SJSA1 (cell line): ENCODE data around the gene DGKB. TPM values are rescaled to one million over a fixed set of nuclear protein-coding genes. Genes with fewer than 3 reads are reported as not detected.

Experiments
- DNase-seq, 2 experiments: peaks; one replicate each; pipeline ENCODE4 v3.0.0-alpha.2; 2015 to 2020; ENCODE audit warnings: low spot score in 2 of 2, low read depth in 1 of 2
- H3K27ac ChIP-seq: fragments of 250-450 bp; sonication (Bioruptor Pico); 2 replicates; pipeline ENCODE4 v1.5.1; 2020; ENCODE audit warnings: mild to moderate bottlenecking, moderate library complexity
- H3K27me3 ChIP-seq: fragments of 250-450 bp; sonication (Bioruptor Pico); replicated peaks from 2 replicates; pipeline ENCODE4 v1.5.1; 2020; ENCODE audit warnings: mild to moderate bottlenecking, moderate library complexity
- H3K36me3 ChIP-seq: fragments of 250-450 bp; sonication (Bioruptor Pico); 2 replicates; pipeline ENCODE4 v1.5.1; 2020; ENCODE audit warnings: mild to moderate bottlenecking
- H3K4me1 ChIP-seq: fragments of 250-450 bp; sonication (Bioruptor Pico); replicated peaks from 2 replicates; pipeline ENCODE4 v1.6.1; 2021; ENCODE audit warnings: mild to moderate bottlenecking
- H3K4me3 ChIP-seq: fragments of 250-450 bp; sonication (Bioruptor Pico); 2 replicates; pipeline ENCODE4 v1.5.1; 2020; ENCODE audit warnings: mild to moderate bottlenecking
- H3K9me3 ChIP-seq: fragments of 250-450 bp; sonication (Bioruptor Pico); replicated peaks from 2 replicates; pipeline ENCODE4 v1.5.1; 2020; ENCODE audit warnings: mild to moderate bottlenecking
- total RNA-seq: library from RNA; depleted of rRNA; stranded (reverse); fragments of >200 nt; shearing (Covaris generic); gene quantifications from 2 replicates; pipeline ENCODE4 v1.2.3, GENCODE V29; 2014

DGKB gene
- total RNA-seq, 1 experiment from 2014 or later: not detected

GRCh38 chr7:14892961-14893360 lies 9.6 kb downstream of the DGKB start:
- Histone ChIP-seq H3K9me3 (no peaks in the 10 kb centered on the region), H3K4me3 (no peak overlapping the region), H3K4me1 (no peaks in the 10 kb centered on the region), H3K27ac (no peak overlapping the region), H3K27me3 (no peaks in the 10 kb centered on the region), H3K36me3 (no peaks in the 10 kb centered on the region)
- DNase-seq: no peak

- H3K36me3 ChIP-seq: no peaks in the 10 kb centered on the region
- no peak overlapping the region for H3K27ac ChIP-seq
- H3K9me3 ChIP-seq: no peaks in the 10 kb centered on the region
- no peak overlapping the region for H3K4me3 ChIP-seq
- no peak for DNase-seq
- no peaks in the 10 kb centered on the region for H3K4me1 ChIP-seq
- H3K27me3 ChIP-seq: no peaks in the 10 kb centered on the region
These were observed 11.3 kb downstream of the DGKB start for GRCh38 chr7:14891289-14891688.

DNA sequence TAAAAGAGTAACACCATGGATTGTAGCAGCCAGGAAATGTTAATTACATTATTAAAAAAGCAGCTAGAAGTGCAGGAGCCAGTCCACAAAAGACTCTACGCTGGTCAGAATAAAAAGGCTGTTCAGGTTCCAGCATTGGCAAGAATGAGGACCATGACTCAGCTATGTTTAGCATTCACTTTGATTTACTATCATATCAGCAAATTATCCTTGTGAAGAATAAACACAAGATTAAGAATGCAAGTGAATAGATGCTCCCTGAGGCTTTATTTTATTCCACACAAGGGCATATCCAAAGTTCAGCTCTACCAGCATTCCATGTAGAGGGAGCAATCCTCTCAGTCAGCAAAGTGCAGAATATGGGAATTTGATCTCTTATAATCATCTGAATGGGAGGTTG lies 13.6 kb downstream of the DGKB start:
- no peak overlapping the region for H3K27ac ChIP-seq
- no peaks in the 10 kb centered on the region for H3K27me3 ChIP-seq
- H3K4me3 ChIP-seq: no peak overlapping the region
- H3K4me1 ChIP-seq: no peaks in the 10 kb centered on the region
- no peaks in the 10 kb centered on the region for H3K9me3 ChIP-seq
- H3K36me3 ChIP-seq: no peaks in the 10 kb centered on the region
- DNase-seq: no peak

DNA sequence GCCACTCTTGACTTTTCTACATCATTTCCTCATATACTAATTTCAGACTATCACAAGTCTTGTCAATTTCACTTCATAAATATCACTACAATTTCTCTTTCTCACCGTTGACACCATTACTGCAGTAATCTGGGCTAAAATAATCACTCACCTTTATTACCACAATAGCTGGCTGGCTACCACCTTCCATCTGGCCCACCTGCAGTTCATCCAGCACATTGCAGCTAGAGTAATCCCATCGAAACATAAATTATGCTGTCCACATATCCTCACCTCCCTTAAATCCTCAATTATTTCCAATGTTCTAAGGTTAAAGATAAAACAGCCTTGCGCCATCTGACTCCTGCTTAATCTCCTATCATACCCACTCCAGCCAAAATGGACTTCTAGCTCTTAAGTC lies 16.0 kb downstream of the DGKB start:
- H3K27ac ChIP-seq: no peak overlapping the region
- H3K27me3 ChIP-seq: no peaks in the 10 kb centered on the region
- H3K36me3 ChIP-seq: no peaks in the 10 kb centered on the region
- no peak for DNase-seq
- H3K9me3 ChIP-seq: no peaks in the 10 kb centered on the region
- H3K4me1 ChIP-seq: no peaks in the 10 kb centered on the region
- H3K4me3 ChIP-seq: no peak overlapping the region

DNA sequence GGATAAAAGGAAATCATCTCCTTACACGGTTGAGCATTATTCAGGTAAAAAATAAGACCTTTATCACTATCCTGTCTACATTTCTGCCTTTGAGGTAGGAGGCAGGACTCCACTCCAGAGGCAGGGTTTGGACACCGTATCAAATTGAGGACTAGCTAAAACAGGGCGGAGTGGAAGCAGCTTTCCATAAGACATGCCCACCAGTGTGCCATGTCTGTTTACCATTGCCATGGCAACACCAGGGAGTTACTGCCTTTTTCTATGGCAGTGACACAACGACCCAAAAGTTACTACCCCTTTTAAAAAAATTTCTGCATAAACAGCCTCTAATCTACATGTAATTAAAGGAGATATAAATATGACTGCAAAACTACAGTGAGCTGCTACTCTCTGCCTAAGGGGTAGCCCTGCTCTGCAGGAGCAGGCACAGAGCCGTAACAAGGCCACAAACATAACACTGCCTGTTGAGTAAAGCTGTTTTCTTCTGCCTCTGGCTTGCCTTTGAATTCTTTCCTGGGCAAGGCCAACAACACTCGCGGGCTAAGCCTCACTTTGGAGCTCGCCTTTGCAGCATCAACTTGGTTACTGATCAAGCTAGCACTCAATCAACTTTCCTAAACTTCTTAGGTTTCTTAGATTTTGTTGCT lies 26.5 kb downstream of the DGKB start:
- Histone ChIP-seq H3K9me3 (no peaks in the 10 kb centered on the region), H3K27ac (no peak overlapping the region), H3K4me3 (no peak overlapping the region), H3K36me3 (no peaks in the 10 kb centered on the region), H3K27me3 (no peaks in the 10 kb centered on the region), H3K4me1 (no peaks in the 10 kb centered on the region)
- DNase-seq: no peak

- Histone ChIP-seq H3K4me3 (no peak overlapping the region), H3K4me1 (no peaks in the 10 kb centered on the region), H3K36me3 (no peaks in the 10 kb centered on the region), H3K27ac (no peak overlapping the region), H3K27me3 (no peaks in the 10 kb centered on the region), H3K9me3 (no peaks in the 10 kb centered on the region)
- no peak for DNase-seq
These were observed 30.7 kb downstream of the DGKB start for GRCh38 chr7:14871880-14872279.

DNA sequence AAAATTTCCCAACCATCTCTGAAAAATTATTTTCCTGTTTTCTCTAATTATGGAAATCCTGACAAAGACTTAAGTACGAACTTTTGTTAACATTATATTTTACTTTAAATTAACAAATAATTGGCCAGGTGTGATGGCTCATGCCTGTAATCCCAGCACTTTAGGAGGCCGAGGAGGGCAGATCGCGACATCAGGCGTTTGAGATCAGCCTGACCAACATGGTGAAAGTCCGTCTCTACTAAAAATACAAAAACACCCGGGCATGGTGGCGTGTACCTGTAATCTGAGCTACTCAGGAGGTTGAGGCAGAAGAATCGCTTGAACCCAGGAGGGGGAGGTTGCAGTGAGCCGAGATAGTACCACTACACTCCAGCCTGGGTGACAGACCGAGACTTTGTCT lies 32.2 kb downstream of the DGKB start:
- no peak overlapping the region for H3K4me3 ChIP-seq
- no peak for DNase-seq
- H3K27me3 ChIP-seq: no peaks in the 10 kb centered on the region
- H3K36me3 ChIP-seq: no peaks in the 10 kb centered on the region
- no peaks in the 10 kb centered on the region for H3K4me1 ChIP-seq
- H3K9me3 ChIP-seq: no peaks in the 10 kb centered on the region
- H3K27ac ChIP-seq: no peak overlapping the region

- Histone ChIP-seq H3K4me1 (no peaks in the 10 kb centered on the region), H3K9me3 (no peaks in the 10 kb centered on the region), H3K27me3 (no peaks in the 10 kb centered on the region), H3K27ac (no peak overlapping the region), H3K36me3 (no peaks in the 10 kb centered on the region), H3K4me3 (no peak overlapping the region)
- DNase-seq: no peak
These were observed 33.6 kb downstream of the DGKB start for GRCh38 chr7:14868937-14869336.

- Histone ChIP-seq H3K4me1 (no peaks in the 10 kb centered on the region), H3K9me3 (no peaks in the 10 kb centered on the region), H3K27me3 (no peaks in the 10 kb centered on the region), H3K36me3 (no peaks in the 10 kb centered on the region), H3K27ac (no peak overlapping the region), H3K4me3 (no peak overlapping the region)
- no peak for DNase-seq
These were observed 41.1 kb downstream of the DGKB start for GRCh38 chr7:14861456-14861855.

GRCh38 chr7:14859267-14859666 lies 43.3 kb downstream of the DGKB start:
- H3K9me3 ChIP-seq: no peaks in the 10 kb centered on the region
- no peak for DNase-seq
- H3K4me1 ChIP-seq: no peaks in the 10 kb centered on the region
- no peak overlapping the region for H3K27ac ChIP-seq
- no peaks in the 10 kb centered on the region for H3K36me3 ChIP-seq
- no peak overlapping the region for H3K4me3 ChIP-seq
- no peaks in the 10 kb centered on the region for H3K27me3 ChIP-seq

- no peak for DNase-seq
- no peaks in the 10 kb centered on the region for H3K36me3 ChIP-seq
- no peaks in the 10 kb centered on the region for H3K27me3 ChIP-seq
- H3K4me1 ChIP-seq: no peaks in the 10 kb centered on the region
- H3K4me3 ChIP-seq: no peak overlapping the region
- no peaks in the 10 kb centered on the region for H3K9me3 ChIP-seq
- no peak overlapping the region for H3K27ac ChIP-seq
These were observed 43.7 kb downstream of the DGKB start for GRCh38 chr7:14858866-14859265.

DNA sequence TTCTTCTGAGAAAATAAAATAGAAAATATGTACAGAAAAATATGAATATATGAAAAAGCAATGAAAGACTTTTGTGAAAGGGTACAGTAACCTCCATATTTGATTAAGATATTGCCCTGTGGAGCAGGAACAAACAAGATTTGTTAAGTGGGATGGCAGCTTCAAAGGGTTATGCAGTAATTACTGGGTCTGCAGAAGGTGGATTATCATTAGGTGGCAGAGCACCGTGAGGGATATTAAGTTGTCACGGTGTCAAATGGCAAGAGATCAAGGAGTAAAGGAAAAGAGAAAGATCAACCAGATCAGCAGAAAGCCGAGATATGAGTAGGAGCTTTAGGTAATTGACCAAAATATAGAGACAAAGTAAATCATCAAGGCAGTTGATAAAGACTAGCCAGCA lies 44.1 kb downstream of the DGKB start:
- Histone ChIP-seq H3K27ac (no peak overlapping the region), H3K4me3 (no peak overlapping the region), H3K9me3 (no peaks in the 10 kb centered on the region), H3K4me1 (no peaks in the 10 kb centered on the region), H3K36me3 (no peaks in the 10 kb centered on the region), H3K27me3 (no peaks in the 10 kb centered on the region)
- no peak for DNase-seq

GRCh38 chr7:14855033-14855794 lies 47.3 kb downstream of the DGKB start:
- Histone ChIP-seq H3K27ac (no peak overlapping the region), H3K4me3 (no peak overlapping the region), H3K36me3 (no peaks in the 10 kb centered on the region), H3K27me3 (no peaks in the 10 kb centered on the region), H3K4me1 (no peaks in the 10 kb centered on the region), H3K9me3 (no peaks in the 10 kb centered on the region)
- DNase-seq: no peak

GRCh38 chr7:14854471-14854870 lies 48.1 kb downstream of the DGKB start:
- H3K4me3 ChIP-seq: no peak overlapping the region
- DNase-seq: no peak
- H3K9me3 ChIP-seq: no peaks in the 10 kb centered on the region
- H3K36me3 ChIP-seq: no peaks in the 10 kb centered on the region
- no peaks in the 10 kb centered on the region for H3K4me1 ChIP-seq
- H3K27ac ChIP-seq: no peak overlapping the region
- H3K27me3 ChIP-seq: no peaks in the 10 kb centered on the region

DNA sequence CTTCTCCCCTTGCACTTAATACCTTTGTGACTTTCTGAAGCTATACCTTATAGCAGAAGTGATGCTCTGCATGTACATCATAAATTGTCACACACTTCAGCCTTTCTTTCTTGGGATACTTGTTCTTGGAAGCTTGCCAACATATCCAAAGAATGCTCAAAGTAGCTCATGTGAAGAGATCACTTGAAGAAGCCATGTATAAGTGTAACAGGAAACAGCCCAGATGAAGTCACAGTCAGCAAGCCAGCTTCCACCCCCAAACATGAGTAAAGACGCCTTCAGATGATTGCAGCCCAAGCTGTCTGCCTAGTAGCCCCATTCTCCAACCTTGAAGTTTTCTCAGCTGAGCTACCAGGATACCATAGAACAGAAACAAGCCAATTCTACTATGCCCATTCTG lies 50.9 kb downstream of the DGKB start:
- H3K4me3 ChIP-seq: no peak overlapping the region
- H3K27ac ChIP-seq: no peak overlapping the region
- no peak for DNase-seq
- H3K4me1 ChIP-seq: no peaks in the 10 kb centered on the region
- no peaks in the 10 kb centered on the region for H3K9me3 ChIP-seq
- H3K36me3 ChIP-seq: no peaks in the 10 kb centered on the region
- H3K27me3 ChIP-seq: no peaks in the 10 kb centered on the region
